Activated CD8-positive, alpha-beta memory T cell treated with anti-CD3 and anti-CD28 coated beads, Interleukin-2, amount 50 U/mL, for 1 hour (primary cell): ENCODE measurements around the gene PTPRD.
"Not testable (repeated sequence)": the region's sequence is repeated elsewhere in the genome, so short reads cannot be mapped to it uniquely, and the experiment has no call there.

Experiments
- DNase-seq: peaks from one replicate; pipeline ENCODE4 v3.0.0-alpha.2; 2020; ENCODE audit errors: extremely low read depth

Gene PTPRD

DNA sequence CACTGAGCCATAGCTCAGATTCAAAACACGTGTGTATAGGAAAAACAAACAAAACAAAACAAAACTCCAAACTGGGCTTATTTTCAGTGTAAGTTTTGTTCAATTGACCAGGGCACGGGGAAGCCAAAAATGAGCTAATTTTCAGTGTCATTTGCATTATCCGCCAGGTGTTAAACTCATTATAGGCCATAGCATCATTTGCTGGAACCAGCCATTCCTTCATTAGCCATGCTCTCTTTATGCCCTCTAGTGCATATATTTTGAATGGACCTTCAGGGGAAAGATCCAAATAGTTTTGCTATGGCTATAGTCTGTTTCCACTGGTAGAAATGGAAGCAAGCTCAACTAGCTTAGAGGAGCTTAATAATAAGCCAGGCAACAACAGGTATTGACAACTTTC is 1608.0 kb downstream of the PTPRD start:
- no peak for DNase-seq

DNA sequence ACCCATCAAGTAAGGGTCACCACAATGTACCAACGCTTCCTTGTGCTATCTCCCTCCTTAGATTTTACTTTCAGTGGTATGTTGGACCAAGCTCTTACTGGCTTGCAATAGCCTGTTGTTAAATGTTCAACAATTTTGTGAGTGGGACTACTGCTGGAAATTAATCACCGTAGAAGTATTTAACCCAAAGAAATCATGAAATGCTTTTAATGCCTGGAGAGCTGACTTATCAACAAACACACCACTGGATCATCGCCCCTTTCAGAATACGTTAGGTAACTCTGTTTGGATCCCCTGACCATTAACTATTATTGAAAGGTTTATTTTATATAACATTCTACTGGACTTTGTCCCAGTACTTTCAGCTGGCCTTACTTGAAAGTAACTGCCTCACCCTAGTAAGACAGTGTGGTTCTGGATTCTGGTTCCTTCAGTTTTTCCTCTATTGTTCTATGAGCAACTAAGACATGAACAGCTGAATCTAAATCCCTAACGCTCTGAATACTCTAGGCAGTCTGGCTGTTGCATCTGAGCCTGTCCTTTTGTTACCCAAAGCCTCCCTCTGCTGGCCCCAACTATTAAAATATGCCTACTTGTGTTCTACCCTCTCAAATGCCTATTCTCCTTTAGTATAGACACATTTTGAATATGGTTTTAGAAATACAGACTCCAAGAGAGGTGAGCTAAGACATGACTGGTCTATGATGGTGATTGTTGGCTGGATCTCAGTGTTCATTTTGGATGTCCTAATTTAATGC is 1609.8 kb downstream of the PTPRD start:
- DNase-seq = no peak

- DNase-seq = no peak
Observed at GRCh38 chr9:8980496-8981013, 1632.2 kb downstream of the PTPRD start.

- no peak for DNase-seq
Observed at GRCh38 chr9:8978334-8978733, 1634.5 kb downstream of the PTPRD start.

DNA sequence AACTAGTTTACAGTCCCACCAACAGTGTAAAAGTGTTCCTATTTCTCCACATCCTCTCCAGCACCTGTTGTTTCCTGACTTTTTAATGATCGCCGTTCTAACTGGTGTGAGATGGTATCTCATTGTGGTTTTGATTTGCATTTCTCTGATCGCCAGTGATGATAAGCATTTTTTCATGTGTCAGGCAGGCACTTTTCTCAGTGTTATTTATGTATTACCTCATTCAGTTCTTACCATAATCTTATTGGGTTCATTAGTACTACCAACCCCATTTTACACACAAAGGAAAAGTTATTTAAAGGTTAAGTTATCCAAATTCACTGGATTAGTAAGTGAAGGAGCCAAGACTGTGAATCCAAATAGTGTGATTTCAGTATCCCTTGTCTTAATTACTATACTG is 1644.5 kb downstream of the PTPRD start:
- DNase-seq = not testable (repeated sequence)

- no peak for DNase-seq
Observed at GRCh38 chr9:8963885-8964284, 1648.9 kb downstream of the PTPRD start.

GRCh38 chr9:8962084-8962483 is 1650.7 kb downstream of the PTPRD start:
- no peak for DNase-seq

GRCh38 chr9:8961186-8961851 is 1651.5 kb downstream of the PTPRD start:
- DNase-seq = no peak

DNA sequence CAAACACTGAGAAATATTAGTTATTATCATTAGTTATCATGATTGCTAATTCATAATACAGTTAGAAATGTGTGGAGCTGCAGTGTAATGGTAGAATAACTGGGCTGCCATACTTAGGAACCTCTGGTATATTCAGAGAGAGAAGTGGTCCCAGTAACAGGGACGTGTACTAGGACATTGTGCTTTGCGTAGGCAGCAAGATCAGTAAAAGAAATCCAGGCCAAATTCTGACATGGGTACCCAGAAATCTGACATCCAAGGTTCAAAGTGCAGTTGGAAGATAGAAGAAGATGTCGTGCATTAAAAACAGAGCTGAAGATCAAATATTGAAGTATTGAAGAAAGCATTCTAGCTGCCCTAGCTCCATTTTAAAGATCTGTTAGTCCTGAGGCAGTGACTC is 1652.5 kb downstream of the PTPRD start:
- DNase-seq = no peak

DNA sequence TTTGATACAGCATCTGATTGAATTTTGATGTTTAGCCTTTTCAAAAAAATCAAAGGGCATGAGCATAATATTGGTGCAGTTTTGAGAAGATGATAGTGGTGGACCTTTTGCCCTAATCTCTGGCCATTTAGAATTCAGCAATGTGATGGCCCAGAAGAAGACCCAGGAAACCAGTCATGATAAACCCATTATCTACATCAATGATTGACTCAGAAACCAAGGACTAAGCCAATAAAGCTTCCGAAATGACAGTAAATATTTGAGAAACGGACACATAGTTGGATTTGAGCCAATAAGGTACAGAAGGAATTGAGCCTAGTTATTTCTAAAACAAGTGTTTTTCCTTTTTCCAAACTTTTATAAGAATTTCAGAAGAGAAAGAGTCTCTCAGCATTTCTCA is 1654.4 kb downstream of the PTPRD start:
- no peak for DNase-seq

DNA sequence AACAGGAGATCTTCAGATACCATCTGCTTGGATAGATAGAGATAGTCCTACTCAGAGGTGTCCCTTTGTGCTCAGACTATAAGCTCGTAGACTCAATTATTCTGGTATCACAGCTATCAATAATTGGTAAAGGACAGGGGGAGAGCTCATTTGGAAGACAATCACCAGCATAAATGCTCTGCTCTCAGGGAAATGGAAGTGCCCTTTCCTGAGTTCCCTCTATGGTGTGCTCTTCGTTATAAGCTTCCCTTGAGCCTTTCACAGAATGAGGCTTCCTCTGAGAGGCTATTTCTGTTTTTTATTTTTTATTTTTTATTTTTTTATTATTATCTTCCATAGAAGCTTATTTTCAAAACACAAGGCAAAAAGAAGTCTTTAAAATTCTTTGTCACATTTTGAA is 1657.5 kb downstream of the PTPRD start:
- DNase-seq = no peak

DNA sequence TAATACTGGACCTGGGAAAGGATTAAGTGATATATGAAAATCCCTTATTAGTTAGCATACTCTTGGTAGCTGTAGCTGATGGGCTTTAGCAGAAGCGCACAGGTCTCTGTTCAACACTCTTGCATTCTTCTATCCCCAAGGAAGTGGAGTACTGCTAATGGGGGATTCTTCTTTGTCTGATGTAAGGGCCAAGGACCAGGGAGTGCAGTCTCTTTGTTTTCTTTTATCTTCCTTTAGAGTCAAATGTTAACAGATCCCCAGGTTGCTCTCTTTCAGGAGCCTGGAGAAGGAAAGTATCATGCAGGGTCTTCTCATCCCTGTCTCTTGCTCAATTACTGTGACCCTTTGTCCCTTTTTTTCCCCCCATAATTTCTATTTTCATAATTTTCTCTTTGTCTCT is 1666.3 kb downstream of the PTPRD start:
- DNase-seq = no peak

DNA sequence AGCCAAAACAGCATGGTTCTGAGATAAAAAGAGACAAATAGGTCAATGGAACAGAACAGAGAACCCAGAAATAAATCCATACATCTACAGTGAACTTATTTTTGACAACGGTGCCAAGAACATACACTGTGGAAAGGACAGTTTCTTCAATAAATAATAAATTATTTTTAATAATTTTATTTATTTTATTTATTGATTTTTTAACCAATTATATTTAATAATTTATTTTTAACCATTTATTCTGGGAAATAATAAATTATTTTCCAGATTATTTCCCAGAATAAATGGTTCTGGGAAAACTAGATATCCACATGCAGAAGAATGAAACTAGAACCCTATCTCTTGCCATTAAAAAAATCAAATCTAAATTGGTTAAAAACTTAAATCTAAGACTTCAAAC is 1669.4 kb downstream of the PTPRD start:
- DNase-seq = no peak

- no peak for DNase-seq
Observed at GRCh38 chr9:8940650-8941049, 1672.2 kb downstream of the PTPRD start.

DNA sequence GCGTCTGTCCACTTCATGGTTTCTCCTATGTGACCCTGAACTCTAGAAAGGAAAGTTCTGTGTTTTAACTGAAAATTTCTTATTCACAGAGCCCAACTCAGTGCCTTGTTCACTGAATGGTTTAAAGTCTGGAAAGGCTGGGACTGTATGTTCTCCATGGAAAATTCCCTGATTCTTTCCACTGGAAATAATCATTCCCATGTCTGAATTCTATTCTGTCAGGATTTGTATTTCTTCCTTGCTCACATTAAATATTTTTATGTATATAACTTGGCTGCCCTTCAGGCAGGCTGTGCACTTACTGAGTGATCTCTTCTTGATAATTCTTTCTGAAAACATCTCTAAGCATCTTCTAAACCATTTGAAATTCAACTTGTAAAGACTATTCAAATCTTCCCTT is 1686.3 kb downstream of the PTPRD start:
- DNase-seq = no peak

GRCh38 chr9:8924562-8924961 is 1688.2 kb downstream of the PTPRD start:
- DNase-seq = no peak

- not testable (repeated sequence) for DNase-seq
Observed at GRCh38 chr9:8920478-8921183, 1692.2 kb downstream of the PTPRD start.

- DNase-seq = no peak
Observed at GRCh38 chr9:8917956-8918739, 1694.7 kb downstream of the PTPRD start.

GRCh38 chr9:8916771-8917170 is 1696.0 kb downstream of the PTPRD start:
- no peak for DNase-seq

- DNase-seq = no peak
Observed at GRCh38 chr9:8907868-8908267, 1704.9 kb downstream of the PTPRD start.

GRCh38 chr9:8905731-8906130 is 1707.1 kb downstream of the PTPRD start:
- DNase-seq = no peak
